ENCODE results near the gene CORO6.

The CORO6 gene

DNA sequence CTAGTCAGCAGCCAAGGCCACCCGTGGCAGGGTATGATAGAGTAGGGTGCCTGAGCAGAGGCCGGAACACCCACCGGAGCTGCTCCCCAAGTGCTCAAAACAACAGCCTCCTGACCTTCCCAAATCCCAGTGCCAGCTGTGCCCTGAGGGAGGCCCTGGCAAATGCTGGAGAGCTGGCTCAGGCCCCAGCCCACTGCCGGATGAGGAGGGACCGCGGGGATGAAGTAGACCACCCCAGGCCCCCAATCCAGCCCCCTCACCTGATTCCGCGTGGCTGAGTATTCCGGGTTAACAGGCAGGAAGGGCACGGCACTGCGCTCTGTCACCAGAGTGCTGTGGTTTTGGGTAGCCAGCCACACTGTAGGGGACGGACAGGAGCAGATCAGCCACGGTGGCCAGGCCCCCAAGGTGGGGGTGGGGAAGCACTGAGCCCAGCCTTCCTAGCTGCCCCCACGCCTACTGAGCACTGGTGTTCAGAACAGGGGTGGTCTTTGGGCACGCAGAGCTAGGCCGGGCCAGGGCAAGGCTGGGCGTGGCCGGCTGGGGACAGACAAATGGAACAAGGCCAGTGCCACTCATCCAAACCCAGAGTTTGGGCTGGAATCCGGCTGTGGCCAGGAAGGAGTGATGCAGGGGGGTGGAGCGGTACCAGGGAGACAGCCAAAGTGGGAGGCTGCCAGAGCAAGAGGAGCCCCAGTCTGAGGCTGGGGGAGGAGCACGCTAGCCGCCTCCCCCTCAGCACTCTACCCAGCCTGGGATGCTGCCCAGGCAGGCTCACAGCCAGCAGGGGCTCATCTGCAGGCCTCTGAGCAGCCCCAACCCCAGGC, 45.1 kb downstream of the CORO6 start:
- DNase-seq: peak in 1 of 2 donors; percentile 71
- intact Hi-C loops (cut with DNase I; ENCODE audit: low total_unique reads): loop anchor here (5.0 kb wide), 2 partner anchors 35 to 205 kb away; no protein-coding TSS in a partner anchor
- Histone ChIP-seq H3K9me3 (no peaks in the 10 kb centered on the region), H3K4me3 (no peak overlapping the region), H3K36me3 (peaks cover 30 to 87% (median 77%) of the 10 kb centered on the region in 3 donors), H3K27ac (peak overlapping the region in 1 of 2 donors; percentile 40), H3K27me3 (no peaks in the 10 kb centered on the region), H3K4me1 (peaks cover 0 to 24% (median 9%) of the 10 kb centered on the region in 4 donors)
- TF ChIP-seq, protein P1, sequence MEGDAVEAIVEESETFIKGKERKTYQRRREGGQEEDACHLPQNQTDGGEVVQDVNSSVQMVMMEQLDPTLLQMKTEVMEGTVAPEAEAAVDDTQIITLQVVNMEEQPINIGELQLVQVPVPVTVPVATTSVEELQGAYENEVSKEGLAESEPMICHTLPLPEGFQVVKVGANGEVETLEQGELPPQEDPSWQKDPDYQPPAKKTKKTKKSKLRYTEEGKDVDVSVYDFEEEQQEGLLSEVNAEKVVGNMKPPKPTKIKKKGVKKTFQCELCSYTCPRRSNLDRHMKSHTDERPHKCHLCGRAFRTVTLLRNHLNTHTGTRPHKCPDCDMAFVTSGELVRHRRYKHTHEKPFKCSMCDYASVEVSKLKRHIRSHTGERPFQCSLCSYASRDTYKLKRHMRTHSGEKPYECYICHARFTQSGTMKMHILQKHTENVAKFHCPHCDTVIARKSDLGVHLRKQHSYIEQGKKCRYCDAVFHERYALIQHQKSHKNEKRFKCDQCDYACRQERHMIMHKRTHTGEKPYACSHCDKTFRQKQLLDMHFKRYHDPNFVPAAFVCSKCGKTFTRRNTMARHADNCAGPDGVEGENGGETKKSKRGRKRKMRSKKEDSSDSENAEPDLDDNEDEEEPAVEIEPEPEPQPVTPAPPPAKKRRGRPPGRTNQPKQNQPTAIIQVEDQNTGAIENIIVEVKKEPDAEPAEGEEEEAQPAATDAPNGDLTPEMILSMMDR (IDR thresholded peaks at IDR 0.05): no peak

DNA sequence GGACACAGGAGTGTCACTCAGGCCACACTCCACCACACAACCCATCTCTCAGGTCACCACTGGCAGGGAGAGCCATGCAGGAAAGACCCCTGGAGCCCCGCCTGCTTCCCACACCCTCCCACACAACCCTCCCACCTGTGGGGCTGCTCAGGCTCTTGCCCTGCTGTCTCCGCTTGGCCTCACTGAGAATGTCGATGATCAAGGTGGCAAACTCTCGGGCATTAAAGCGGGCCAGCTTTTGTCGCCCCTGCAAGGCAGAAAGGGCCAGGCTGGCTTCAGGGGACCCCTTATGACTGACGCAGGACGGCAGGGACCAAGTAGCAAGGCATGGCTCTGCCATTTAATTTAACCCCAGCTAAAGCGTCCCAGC, 45.7 kb downstream of the CORO6 start:
- H3K4me1 ChIP-seq: peaks cover 0 to 28% (median 15%) of the 10 kb centered on the region in 4 donors
- peak overlapping the region in 1 of 2 donors; percentile 40 for H3K27ac ChIP-seq
- H3K9me3 ChIP-seq: no peaks in the 10 kb centered on the region
- TF ChIP-seq, protein P1 (IDR thresholded peaks at IDR 0.05): no peak
- peaks cover 29 to 82% (median 74%) of the 10 kb centered on the region in 3 donors for H3K36me3 ChIP-seq
- H3K4me3 ChIP-seq: no peak overlapping the region
- no peaks in the 10 kb centered on the region for H3K27me3 ChIP-seq
- intact Hi-C loops (cut with DNase I; ENCODE audit: low total_unique reads): loop anchor here (5.0 kb wide), 2 partner anchors 35 to 205 kb away; no protein-coding TSS in a partner anchor
- DNase-seq: peak in 1 of 2 donors; percentile 61

DNA sequence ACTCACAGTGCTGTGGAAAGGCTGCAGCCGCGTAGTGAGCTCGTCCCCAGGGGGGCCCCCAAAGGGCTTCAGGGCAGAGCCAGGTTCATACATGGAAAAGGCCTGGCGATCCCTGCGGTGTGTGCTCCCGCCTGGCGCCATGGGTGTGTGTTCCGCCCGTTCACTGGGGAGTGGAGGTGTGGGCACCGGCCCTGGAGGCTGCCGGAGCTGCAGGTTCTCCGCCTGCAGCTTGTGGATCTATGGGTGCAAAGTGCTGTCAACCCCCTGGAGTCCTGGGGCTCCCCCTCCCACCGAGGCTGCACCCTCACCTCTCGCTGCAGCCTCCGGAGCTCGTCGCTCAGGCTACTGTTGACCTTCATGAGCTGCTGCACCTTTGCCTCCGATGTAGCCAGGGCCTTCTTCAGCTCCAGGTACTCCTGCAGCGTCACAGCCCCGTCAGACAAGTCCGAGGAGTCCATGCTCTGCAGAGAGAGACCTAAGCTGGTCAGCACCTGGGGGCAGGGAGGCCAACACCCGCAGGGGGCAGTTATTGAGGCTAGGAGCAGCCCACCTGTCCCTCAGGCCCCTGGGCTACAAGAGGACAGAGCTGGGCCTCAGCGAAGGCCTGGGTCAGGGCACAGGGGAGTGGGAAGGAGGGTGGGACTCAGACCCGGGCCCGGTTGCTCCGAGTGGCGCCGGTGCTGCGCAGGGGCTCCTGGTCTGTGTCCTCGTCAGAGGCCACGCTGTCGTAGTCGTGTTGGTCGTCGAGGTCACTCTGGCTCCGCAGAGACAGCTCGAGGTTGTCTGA, 46.3 kb downstream of the CORO6 start:
- H3K4me3 ChIP-seq: no peak overlapping the region
- peaks cover 24 to 80% (median 68%) of the 10 kb centered on the region in 3 donors for H3K36me3 ChIP-seq
- TF ChIP-seq, protein P1 (IDR thresholded peaks at IDR 0.05): no peak
- peaks cover 0 to 34% (median 18%) of the 10 kb centered on the region in 4 donors for H3K4me1 ChIP-seq
- no peaks in the 10 kb centered on the region for H3K9me3 ChIP-seq
- H3K27me3 ChIP-seq: no peaks in the 10 kb centered on the region
- intact Hi-C loops (cut with DNase I; ENCODE audit: low total_unique reads): loop anchor here (5.0 kb wide), 2 partner anchors 36 to 206 kb away; no protein-coding TSS in a partner anchor
- no peak overlapping the region for H3K27ac ChIP-seq
- peak in 1 of 2 donors; percentile 64 for DNase-seq

DNA sequence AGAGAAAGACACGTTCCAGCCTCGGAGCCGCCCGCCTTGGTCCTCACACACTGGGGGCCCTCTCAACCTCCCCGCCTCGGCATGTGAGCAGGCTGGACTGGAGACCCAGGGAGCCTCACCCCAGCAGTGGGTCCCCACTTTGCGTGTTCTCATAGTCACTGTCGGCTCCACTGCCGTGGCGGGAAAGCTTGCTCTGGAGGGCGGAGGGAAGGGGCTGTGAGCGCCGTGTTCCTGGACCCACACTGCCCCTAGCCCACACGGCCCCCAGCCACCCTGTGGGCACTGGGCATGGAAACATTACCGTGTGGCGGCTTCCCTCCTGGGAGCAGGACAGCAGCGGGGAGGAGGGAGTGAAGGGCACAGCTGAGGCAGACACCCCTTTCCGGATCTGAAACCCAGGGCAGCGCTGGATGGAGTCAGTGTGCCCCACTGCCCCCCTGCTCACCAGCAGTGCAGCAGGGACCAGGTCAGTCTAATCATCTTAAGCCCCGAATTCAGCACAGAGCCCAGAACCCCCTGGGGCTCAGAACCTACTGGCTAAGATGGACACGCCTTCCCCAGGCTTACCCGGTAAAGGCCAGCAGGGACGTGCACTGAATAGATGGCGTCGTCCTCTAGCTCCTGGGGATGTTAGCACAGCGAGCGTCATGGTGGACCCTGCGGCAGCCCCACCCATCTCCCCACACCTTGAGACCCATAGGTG, 47.0 kb downstream of the CORO6 start:
- DNase-seq: no peak
- Histone ChIP-seq H3K9me3 (no peaks in the 10 kb centered on the region), H3K27ac (no peak overlapping the region), H3K36me3 (peaks cover 22 to 74% (median 62%) of the 10 kb centered on the region in 3 donors), H3K27me3 (no peaks in the 10 kb centered on the region), H3K4me3 (no peak overlapping the region), H3K4me1 (peaks cover 0 to 41% (median 18%) of the 10 kb centered on the region in 4 donors)
- TF ChIP-seq, protein P1 (IDR thresholded peaks at IDR 0.05): no peak
- intact Hi-C loops (cut with DNase I; ENCODE audit: low total_unique reads): loop anchor here (5.0 kb wide), 2 partner anchors 37 to 207 kb away; no protein-coding TSS in a partner anchor
